Islet of Langerhans (tissue), 1 donor: ENCODE data around the gene IFRD1.
A peak's percentile ranks its signal among the peaks of the same experiment; 100 is the strongest.
"Not testable (repeated sequence)": the region's sequence is repeated elsewhere in the genome, so short reads cannot be mapped to it uniquely, and the experiment has no call there.

Source experiments
- FAIRE-seq: peaks from one replicate; lab custom pipeline; 2011; peaks lifted over from hg19 to GRCh38; lab: Jason Lieb, UNC

IFRD1 gene

GRCh38 chr7:112444505-112444904 lies 5.8 kb upstream of the IFRD1 start:
- FAIRE-seq = no peak

DNA sequence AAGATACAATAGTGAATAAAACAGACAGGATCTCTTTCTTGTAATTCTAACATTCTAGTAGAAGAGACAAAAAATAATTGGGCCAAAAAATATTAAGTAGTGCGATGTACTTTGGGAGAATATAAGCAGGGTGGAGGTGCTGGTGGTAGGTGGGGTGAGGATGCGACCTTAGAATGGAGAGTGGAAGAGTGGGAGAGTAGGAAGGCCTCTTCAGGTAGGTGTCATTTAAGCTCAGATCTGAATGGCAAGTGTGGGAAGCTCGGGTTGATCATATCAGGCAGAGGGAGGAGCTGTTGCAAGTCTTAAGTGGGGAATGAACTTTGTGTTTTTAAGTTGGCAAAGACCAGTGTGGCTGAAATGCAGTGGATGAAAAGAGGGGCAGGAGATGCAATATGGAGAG lies 3.8 kb upstream of the IFRD1 start:
- FAIRE-seq = no peak

DNA sequence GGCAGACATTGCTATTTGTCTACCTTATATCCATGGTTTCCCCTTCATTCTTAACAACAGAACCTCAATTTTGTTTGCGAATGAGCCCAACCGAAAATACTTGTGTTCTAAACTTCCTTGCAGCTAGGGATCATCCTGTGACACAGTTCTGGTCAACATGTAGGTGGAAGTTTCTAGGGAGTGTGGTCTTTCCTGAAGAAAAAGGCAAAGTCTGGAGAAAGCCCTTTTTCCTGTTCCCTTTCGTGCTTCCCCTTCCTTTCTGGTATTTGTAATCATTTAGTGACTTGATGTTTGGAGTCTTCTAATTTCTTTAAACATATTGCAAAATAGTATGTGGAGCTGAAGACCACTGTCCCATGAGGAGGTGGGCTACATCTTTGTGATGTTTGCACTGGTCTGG lies 2.9 kb upstream of the IFRD1 start:
- no peak for FAIRE-seq

- FAIRE-seq = no peak
These were observed 1.9 kb upstream of the IFRD1 start for GRCh38 chr7:112448381-112448780.

DNA sequence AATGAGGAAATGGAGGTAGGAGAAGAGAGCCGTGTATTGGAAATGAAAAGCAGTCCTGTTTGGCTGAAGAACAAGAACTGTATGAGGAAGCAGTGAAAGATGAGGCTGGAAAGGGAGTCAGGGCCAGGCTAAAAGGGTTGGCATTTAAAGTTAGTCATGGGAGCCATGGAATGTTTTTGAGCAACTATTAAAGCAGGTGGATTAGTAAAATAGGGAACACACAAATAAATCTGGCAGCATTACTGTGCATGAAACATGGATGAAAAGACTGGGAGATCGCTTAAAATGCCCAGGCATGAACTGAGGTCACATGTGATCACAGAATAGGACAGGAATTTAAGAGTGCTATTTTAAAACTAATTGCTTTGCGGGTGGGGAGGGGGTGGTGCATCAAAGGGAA lies 1.4 kb upstream of the IFRD1 start:
- FAIRE-seq = no peak

DNA sequence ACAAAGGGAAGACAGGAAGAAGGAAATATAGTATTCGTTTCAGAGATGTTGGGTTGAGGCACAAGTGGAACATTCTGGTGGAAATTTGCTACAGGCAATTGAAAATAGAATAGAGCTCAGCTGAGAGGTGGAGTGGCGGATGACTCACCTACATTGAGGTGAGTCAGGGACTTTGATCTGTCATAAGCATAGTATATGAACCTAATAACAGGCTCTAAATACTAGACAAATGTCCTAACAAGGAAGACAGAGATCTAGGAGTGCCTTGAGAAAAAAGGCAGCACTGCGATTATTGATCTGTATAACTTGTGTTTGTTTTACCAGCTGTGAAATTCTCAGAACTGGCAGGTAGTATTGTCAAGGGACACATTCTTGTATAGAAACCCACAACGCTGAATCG lies 907 bp upstream of the IFRD1 start:
- FAIRE-seq = peak; percentile 9

DNA sequence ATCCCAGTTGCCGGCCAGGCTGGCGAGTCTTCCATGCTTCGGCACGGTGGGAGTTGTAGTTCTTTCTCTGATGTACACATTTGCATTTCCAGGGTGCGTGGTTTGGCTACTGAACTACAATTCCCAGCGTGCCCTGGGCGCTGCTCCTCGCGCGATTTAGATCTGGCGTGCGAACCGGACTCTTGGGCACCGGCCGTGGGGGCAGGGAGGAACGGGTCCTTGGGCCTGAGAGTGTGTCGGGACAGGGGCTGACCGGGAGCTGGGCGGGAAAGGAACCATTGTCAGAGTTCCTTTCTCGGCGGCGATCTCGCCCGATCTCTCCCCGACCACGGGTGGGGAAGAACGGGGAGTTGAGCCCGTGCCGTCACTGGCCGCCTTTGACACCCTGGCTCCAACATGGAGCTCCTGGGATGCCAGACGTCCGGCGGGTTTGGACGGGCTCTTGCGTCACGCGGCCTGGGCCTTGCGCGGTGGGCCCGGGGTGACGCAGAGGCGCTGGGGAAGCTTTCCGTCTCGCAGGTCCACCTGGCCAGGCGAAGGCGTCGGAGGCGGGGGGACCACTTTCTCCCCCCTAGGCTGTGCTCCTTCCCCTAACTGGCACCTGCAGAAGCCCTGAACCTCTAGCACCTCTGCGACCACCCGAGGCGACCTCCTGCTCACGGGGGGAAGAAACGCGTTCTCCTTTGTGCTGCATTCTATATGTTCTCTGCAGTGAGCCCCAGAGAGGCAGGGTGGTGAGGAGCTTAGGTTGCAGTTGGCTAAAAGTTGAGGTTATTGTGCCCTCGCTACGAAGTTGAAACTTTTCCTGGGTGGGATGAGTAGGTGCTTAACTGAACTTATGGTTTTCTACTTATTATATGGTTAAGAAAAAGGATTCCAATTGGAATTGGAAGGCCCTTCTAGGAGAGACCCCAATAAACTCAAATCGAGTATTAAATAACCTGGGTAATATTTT lies 824 bp downstream of the IFRD1 start:
- peak; percentile 5 for FAIRE-seq

DNA sequence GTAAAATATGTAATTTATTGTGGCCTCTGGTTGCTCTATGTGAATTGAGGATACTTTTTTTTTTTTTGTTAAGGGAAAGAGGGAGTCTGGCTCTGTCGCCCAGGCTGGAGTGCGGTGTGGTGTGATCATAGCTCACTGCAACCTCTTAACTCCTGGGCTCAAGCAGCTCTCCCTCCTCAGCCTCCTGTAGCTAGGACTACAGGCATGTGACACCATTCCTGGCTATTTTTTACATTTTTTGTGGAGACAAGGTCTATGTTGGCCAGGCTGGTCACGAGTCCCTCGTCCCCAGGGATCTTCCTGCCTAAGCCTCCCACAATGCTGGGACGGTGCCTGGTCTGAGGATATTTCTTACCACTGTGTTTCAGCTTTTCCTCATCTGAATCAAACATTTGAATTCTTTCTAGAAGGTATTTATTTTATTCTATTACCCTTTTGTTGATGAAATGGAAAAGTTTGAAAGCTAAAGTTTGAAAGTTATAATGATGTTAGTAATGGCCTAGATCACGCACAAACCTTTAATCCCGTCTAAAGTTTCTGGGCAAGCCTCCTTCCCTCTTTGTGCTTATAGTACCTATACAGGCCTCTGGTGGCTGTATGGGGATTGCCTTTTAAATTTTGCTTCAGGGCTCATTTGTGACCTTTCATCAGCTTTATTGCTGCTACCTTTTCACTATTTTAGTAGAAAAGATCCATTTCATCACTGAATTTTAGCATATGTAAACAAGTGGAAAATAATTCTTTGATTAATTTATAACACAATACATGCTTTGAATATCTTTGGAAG lies 2.0 kb downstream of the IFRD1 start:
- FAIRE-seq = no peak

DNA sequence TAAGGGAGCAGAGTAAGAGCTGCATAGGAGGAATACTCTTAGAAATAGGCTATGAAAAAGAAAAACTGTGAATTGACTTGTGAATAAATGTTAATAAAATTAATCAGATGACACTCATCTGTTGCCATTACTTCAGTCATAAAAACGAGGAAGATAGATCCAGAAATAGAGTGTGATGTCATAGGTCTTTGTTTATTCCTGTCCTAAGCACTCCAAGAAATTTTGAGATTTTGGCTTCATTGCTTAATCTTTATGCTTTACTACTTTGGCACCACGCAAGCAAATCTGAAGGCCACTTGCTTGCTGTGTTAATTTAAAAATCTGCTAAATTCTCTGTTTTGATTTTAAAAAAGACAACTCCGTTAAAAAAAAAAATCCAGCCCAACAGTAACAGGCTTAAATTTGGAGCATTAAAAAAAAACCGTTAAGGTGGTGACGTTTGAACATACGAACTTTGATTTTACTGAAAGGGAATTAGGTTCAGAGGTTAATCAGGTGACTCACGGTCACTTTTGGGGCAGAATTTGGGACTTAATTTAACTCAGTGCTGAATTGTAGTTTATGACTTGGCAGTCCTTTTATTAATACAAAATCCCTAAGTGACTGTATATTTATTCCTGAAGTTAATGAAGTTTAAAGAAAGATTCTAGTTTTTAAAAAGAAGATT lies 3.4 kb downstream of the IFRD1 start:
- peak; percentile 88 for FAIRE-seq

GRCh38 chr7:112454191-112454590 lies 3.9 kb downstream of the IFRD1 start:
- FAIRE-seq = not testable (repeated sequence)

DNA sequence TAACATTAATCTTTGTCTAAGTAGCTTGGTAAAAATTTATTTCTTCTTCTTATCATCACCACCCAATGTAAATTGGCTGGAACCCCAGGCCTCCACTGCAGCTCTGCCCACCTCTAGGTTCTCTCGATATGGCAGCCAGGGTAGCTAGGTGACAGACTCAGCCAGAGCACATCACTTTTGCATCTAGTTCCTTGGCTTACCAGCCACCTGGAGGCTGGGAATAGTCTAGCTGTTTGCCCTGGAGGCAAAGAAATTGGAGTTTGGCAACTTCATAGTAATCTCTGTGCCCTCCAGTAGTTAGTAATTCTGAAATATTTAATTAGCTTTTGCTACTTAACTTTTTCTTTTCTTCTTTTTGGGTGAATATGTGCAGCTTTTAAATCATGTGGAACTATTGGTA lies 9.4 kb downstream of the IFRD1 start:
- FAIRE-seq = no peak

- peak; percentile 73 for FAIRE-seq
These were observed 12.0 kb downstream of the IFRD1 start for GRCh38 chr7:112462236-112462635.

DNA sequence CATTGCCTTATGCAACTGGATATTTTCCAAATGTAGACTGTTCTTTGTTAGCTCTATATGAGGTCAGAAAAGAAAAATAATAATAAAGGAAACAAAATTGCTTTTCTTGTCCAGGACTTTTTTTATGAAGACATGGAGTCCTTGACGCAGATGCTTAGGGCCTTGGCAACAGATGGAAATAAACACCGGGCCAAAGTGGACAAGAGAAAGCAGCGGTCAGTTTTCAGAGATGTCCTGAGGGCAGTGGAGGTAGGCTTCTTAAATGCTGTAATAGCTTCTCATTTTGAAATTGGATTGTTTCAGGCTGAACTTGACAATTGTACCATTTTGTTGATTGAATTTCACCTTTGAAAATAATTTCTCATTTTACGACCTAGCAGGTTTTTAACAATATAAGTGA lies 17.6 kb downstream of the IFRD1 start:
- FAIRE-seq = no peak

- FAIRE-seq = no peak
These were observed 19.9 kb downstream of the IFRD1 start for GRCh38 chr7:112470194-112470593.

GRCh38 chr7:112476390-112477052 lies 26.3 kb downstream of the IFRD1 start:
- FAIRE-seq = no peak

- FAIRE-seq = no peak
These were observed 31.0 kb downstream of the IFRD1 start for GRCh38 chr7:112481121-112481736.

DNA sequence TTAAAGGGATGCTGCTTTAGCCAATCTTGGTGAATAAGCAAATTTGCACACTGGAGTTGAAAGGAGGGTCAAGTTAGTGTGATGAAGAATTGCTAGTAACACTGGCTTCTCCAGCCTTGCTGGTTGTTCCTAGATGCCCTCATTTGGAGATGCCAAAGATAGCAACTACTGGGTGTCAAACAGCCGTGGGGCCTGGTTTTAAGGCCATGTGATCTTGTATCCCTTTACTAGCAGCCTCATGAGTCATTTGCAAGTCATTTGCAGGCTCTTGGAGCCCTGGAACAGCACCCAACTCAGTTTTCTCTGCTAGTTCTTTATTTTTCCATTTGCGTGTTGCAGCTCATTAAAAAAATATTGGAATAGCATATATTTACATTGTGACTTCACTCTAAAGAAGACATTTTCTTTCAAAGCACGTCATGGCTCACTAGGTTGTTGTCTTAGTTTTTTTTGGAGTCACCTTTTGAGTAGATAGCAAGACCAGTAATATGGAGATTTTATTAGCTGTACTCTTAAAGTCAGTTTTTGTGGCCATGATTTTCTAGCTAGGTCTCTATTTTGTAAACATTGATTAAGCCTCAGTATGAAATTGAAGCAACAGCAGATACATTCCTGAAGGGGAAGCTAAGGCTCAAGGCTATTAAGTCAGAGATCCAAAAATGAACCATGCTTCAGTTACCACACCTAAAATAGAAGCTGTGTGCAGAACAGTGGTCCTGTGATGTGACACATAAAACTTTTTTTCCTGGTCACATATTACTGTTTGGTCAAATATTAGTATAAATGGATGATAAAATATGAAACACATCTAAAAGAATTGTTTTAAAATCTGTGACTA lies 31.8 kb downstream of the IFRD1 start:
- FAIRE-seq = peak; percentile 49

- FAIRE-seq = peak; percentile 43
These were observed 34.5 kb downstream of the IFRD1 start for GRCh38 chr7:112484671-112485167.

- no peak for FAIRE-seq
These were observed 35.5 kb downstream of the IFRD1 start for GRCh38 chr7:112485766-112486165.

- no peak for FAIRE-seq
These were observed 37.4 kb downstream of the IFRD1 start for GRCh38 chr7:112487457-112488263.
